Hepatocyte (in vitro differentiated cells): ENCODE measurements around the gene MYNN.

ENCODE experiments used
- CTCF ChIP-seq: fragments of 200-600 bp; sonication (generic); IDR thresholded peaks from 2 replicates; pipeline ENCODE4 v1.5.1; 2016; ENCODE audit warnings: antibody characterized with exemption, mild to moderate bottlenecking; ENCODE audit not compliant: poor library complexity
- EZH2 ChIP-seq: fragments of 200-600 bp; sonication (generic); IDR thresholded peaks from 2 replicates; pipeline ENCODE4 v1.6.1; 2016; ENCODE audit warnings: antibody characterized with exemption, mild to moderate bottlenecking, borderline replicate concordance
- EZH2phosphoT487 ChIP-seq: fragments of 200-600 bp; sonication (generic); IDR thresholded peaks from one replicate; pipeline ENCODE4 v1.6.1; 2018; ENCODE audit warnings: antibody characterized with exemption, mild to moderate bottlenecking, low read depth, moderate library complexity; ENCODE audit not compliant: unreplicated experiment, severe bottlenecking

- TF ChIP-seq CTCF (no peak), EZH2 (no peak), EZH2phosphoT487 (no peak)
Observed at GRCh38 chr3:169758359-169758994, 14.7 kb upstream of the MYNN start.
